Body of pancreas (tissue), 4 donors: ENCODE data around the gene ST8SIA4. TPM values are rescaled to one million over a fixed set of nuclear protein-coding genes. Genes with fewer than 3 reads are reported as not detected.

Experiments used
- ATAC-seq: fragments of 150-250 bp; one replicate; pipeline ENCODE4 v1.9.1; 2016
- DNase-seq, 4 donors: peaks; one replicate each; pipeline ENCODE4 v3.0.0-alpha.2; 2019
- H3K27ac ChIP-seq, 4 donors: fragments of 200-600 bp; sonication (generic); 1 replicate in 3 of 4; 2 replicates in 1 of 4; pipeline versions ENCODE4 v1.5.1 to v1.6.1; 2016 to 2019; ENCODE audit warnings: mild to moderate bottlenecking in 1 of 4, mixed read lengths in 1 of 4, moderate library complexity in 1 of 4
- H3K27me3 ChIP-seq, 2 donors: fragments of 200-600 bp; sonication (generic); one replicate each; pipeline ENCODE4 v1.6.0; 2016; ENCODE audit warnings: mild to moderate bottlenecking in 1 of 2
- H3K36me3 ChIP-seq, 2 donors: fragments of 200-600 bp; sonication (generic); replicated peaks in 1 of 2; 2 replicates each; pipeline ENCODE4 v1.5.1; 2016; ENCODE audit warnings: low read depth in 2 of 2; ENCODE audit not compliant: insufficient read depth in 1 of 2
- H3K4me1 ChIP-seq: fragments of 200-600 bp; sonication (generic); one replicate; pipeline ENCODE4 v1.6.0; 2016
- H3K4me3 ChIP-seq, 2 donors: fragments of 200-600 bp; sonication (generic); 1 replicate in 1 of 2; 2 replicates in 1 of 2; pipeline ENCODE4 v1.5.1; 2016 to 2019
- H3K9me3 ChIP-seq, 3 donors: fragments of 200-600 bp; sonication (generic); 1 replicate in 2 of 3; 2 replicates in 1 of 3; pipeline ENCODE4 v1.5.1; 2016
- CTCF ChIP-seq, 7 experiments: fragments of 450-650 bp in 4 of 7; fragments of 200-600 bp in 3 of 7; sonication (generic) in 3 of 7; IDR thresholded peaks; one replicate each; pipeline ENCODE4 v1.5.1; 2016 to 2019; ENCODE audit warnings: antibody characterized with exemption in 7 of 7
- POLR2A ChIP-seq, 3 donors: fragments of 450-650 bp; IDR thresholded peaks; one replicate each; pipeline ENCODE4 v1.6.1; 2016; ENCODE audit warnings: antibody characterized with exemption in 3 of 3, mild to moderate bottlenecking in 2 of 3
- WGBS, 2 donors: methylation state at CpG; one replicate each; pipeline ENCODE4 v1.1.5; 2017; 5-methylcytosine and 5-hydroxymethylcytosine counted together
- intact Hi-C: fragments of 100-400 bp; cut with DNase I; formaldehyde crosslinking; loops from one replicate; pipeline ENCODE4 v1.15.1; 2023
- total RNA-seq, 2 donors: library from RNA; depleted of rRNA; stranded (reverse); fragments of >200 nt; gene quantifications; one replicate each; pipeline ENCODE4 v1.1.0, GENCODE V29; 2016

The ST8SIA4 gene
- total RNA-seq, 2 donors from 2014 or later, result 0.66 to 2.1 TPM

- no peak for DNase-seq
- H3K27ac ChIP-seq, result no peak overlapping the region
- intact Hi-C loops, result no loop called here
- no peak for ATAC-seq
- no peaks in the 10 kb centered on the region for H3K36me3 ChIP-seq
- no peak overlapping the region for H3K4me3 ChIP-seq
- H3K27me3 ChIP-seq, result no peaks in the 10 kb centered on the region
- 48 to 63% methylated on average over 1 of the region's 1 CpG for WGBS, 2 donors
- TF ChIP-seq CTCF (IDR thresholded peaks at IDR 0.05) (no peak), POLR2A (IDR thresholded peaks at IDR 0.05) (no peak)
- no peaks in the 10 kb centered on the region for H3K9me3 ChIP-seq
- H3K4me1 ChIP-seq, result no peaks in the 10 kb centered on the region
Measured at GRCh38 chr5:100762995-100763394, 140.1 kb downstream of the ST8SIA4 start.

- no peak for TF ChIP-seq CTCF (IDR thresholded peaks at IDR 0.05)
- TF ChIP-seq POLR2A (IDR thresholded peaks at IDR 0.05), result no peak
- intact Hi-C loops, result no loop called here
- DNase-seq (no peak), ATAC-seq (no peak)
- no peaks in the 10 kb centered on the region for H3K9me3 ChIP-seq
- no peaks in the 10 kb centered on the region for H3K27me3 ChIP-seq
- no peaks in the 10 kb centered on the region for H3K36me3 ChIP-seq
- H3K4me3 ChIP-seq, result no peak overlapping the region
- H3K4me1 ChIP-seq, result no peaks in the 10 kb centered on the region
- H3K27ac ChIP-seq, result no peak overlapping the region
Measured at GRCh38 chr5:100762108-100762507, 141.0 kb downstream of the ST8SIA4 start.

GRCh38 chr5:100761192-100761591 is 141.9 kb downstream of the ST8SIA4 start:
- H3K9me3 ChIP-seq, result no peaks in the 10 kb centered on the region
- no peak for DNase-seq
- no peaks in the 10 kb centered on the region for H3K36me3 ChIP-seq
- no peak for TF ChIP-seq POLR2A (IDR thresholded peaks at IDR 0.05)
- no peak for TF ChIP-seq CTCF (IDR thresholded peaks at IDR 0.05)
- intact Hi-C loops, result no loop called here
- H3K4me3 ChIP-seq, result no peak overlapping the region
- no peaks in the 10 kb centered on the region for H3K4me1 ChIP-seq
- no peak for ATAC-seq
- H3K27me3 ChIP-seq, result no peaks in the 10 kb centered on the region
- H3K27ac ChIP-seq, result no peak overlapping the region

GRCh38 chr5:100760688-100761087 is 142.4 kb downstream of the ST8SIA4 start:
- H3K4me3 ChIP-seq, result no peak overlapping the region
- no peaks in the 10 kb centered on the region for H3K36me3 ChIP-seq
- H3K27me3 ChIP-seq, result no peaks in the 10 kb centered on the region
- 86 to 96% methylated on average over 1 of the region's 1 CpG for WGBS, 2 donors
- no peak for DNase-seq
- ATAC-seq, result no peak
- H3K4me1 ChIP-seq, result no peaks in the 10 kb centered on the region
- intact Hi-C loops, result no loop called here
- H3K27ac ChIP-seq, result no peak overlapping the region
- no peak for TF ChIP-seq POLR2A (IDR thresholded peaks at IDR 0.05)
- no peaks in the 10 kb centered on the region for H3K9me3 ChIP-seq

- no peaks in the 10 kb centered on the region for H3K9me3 ChIP-seq
- no peak for TF ChIP-seq POLR2A (IDR thresholded peaks at IDR 0.05)
- intact Hi-C loops, result no loop called here
Measured at GRCh38 chr5:100758780-100759179, 144.3 kb downstream of the ST8SIA4 start.

GRCh38 chr5:100758306-100758705 is 144.8 kb downstream of the ST8SIA4 start:
- TF ChIP-seq POLR2A (IDR thresholded peaks at IDR 0.05) (no peak), CTCF (IDR thresholded peaks at IDR 0.05) (no peak)
- no peak for DNase-seq

More at GRCh38 chr5:100758780-100759179, 144.3 kb downstream of the ST8SIA4 start:
- Histone ChIP-seq H3K36me3 (no peaks in the 10 kb centered on the region), H3K27me3 (no peaks in the 10 kb centered on the region), H3K27ac (no peak overlapping the region), H3K4me3 (no peak overlapping the region), H3K4me1 (no peaks in the 10 kb centered on the region)
- DNase-seq, result no peak
- no peak for ATAC-seq
- 0 to 24% methylated on average over 1 of the region's 1 CpG for WGBS, 2 donors

More at GRCh38 chr5:100758306-100758705, 144.8 kb downstream of the ST8SIA4 start:
- no peak overlapping the region for H3K27ac ChIP-seq
- no peak overlapping the region for H3K4me3 ChIP-seq
- no peaks in the 10 kb centered on the region for H3K9me3 ChIP-seq
- no peaks in the 10 kb centered on the region for H3K36me3 ChIP-seq
- intact Hi-C loops, result no loop called here
- WGBS, 2 donors, result 79% methylated on average over 5 of the region's 5 CpGs
- no peaks in the 10 kb centered on the region for H3K4me1 ChIP-seq
- no peaks in the 10 kb centered on the region for H3K27me3 ChIP-seq
- ATAC-seq, result no peak
